Panc1 (cell line): ENCODE results near the gene FCRL5.

Experiments used
- POLR2AphosphoS5 ChIP-seq: IDR thresholded peaks from 2 replicates; pipeline ENCODE4 v1.6.1; 2012; ENCODE audit warnings: mild to moderate bottlenecking, low read depth, low read length, moderate library complexity
- SIN3A ChIP-seq: IDR thresholded peaks from 2 replicates; pipeline ENCODE4 v1.6.1; 2012; ENCODE audit warnings: low read depth, mild to moderate bottlenecking, low read length, moderate library complexity, borderline replicate concordance; ENCODE audit not compliant: insufficient read depth
- TF ChIP-seq, protein P1 (sequence below): fragments of 450-650 bp; IDR thresholded peaks from 2 replicates; pipeline ENCODE4 v1.5.1; 2017; ENCODE audit warnings: mild to moderate bottlenecking

GRCh38 chr1:157584503-157584902 is 32.2 kb upstream of the FCRL5 start:
- TF ChIP-seq, protein P1, sequence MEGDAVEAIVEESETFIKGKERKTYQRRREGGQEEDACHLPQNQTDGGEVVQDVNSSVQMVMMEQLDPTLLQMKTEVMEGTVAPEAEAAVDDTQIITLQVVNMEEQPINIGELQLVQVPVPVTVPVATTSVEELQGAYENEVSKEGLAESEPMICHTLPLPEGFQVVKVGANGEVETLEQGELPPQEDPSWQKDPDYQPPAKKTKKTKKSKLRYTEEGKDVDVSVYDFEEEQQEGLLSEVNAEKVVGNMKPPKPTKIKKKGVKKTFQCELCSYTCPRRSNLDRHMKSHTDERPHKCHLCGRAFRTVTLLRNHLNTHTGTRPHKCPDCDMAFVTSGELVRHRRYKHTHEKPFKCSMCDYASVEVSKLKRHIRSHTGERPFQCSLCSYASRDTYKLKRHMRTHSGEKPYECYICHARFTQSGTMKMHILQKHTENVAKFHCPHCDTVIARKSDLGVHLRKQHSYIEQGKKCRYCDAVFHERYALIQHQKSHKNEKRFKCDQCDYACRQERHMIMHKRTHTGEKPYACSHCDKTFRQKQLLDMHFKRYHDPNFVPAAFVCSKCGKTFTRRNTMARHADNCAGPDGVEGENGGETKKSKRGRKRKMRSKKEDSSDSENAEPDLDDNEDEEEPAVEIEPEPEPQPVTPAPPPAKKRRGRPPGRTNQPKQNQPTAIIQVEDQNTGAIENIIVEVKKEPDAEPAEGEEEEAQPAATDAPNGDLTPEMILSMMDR: no peak
- TF ChIP-seq POLR2AphosphoS5: no peak
- no peak for TF ChIP-seq SIN3A
